ENCODE measurements around the gene CSTPP1.
"Not testable (repeated sequence)": the region's sequence is repeated elsewhere in the genome, so short reads cannot be mapped to it uniquely, and the experiment has no call there.

CSTPP1 gene

GRCh38 chr11:46961041-46961440 lies 24.5 kb downstream of the CSTPP1 start:
- no peak for DNase-seq

DNA sequence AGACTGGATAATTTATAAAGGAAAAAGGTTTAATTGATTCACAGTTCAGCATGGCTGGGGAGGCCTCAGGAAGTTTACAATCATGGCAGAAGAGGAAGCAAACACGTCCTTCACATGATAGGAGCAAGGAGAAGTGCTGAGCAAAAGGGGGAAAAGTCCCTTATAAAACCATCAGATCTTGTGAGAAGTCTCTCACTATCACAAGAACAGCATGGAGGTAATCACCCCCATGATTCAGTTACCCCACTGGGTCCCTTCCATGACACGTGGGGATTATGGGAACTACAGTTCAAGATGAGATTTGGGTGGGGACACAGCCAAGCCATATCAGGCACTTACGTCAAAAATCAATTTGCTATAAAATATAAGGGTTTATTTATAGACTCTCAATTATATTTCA lies 25.3 kb downstream of the CSTPP1 start:
- DNase-seq: not testable (repeated sequence)

DNA sequence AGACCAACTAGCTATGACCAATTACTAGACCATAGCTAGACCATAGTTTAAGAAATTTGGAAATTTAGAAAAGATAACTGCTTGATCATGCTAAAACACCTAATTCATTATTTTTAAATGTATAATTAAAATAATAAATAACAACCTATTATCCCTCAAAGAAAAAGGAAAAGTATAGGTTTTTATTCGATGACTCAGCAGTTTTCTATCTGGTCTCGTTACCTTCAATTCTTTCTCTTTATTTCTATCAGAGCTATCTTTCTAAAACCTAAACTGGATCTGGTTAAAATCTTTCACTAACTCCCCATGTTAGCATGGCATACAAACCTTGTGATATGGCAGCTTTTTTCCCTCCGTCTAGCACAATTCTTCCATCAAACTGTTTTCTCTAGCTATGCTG lies 27.3 kb downstream of the CSTPP1 start:
- no peak for DNase-seq

- DNase-seq: no peak
Measured at GRCh38 chr11:46966773-46967172, 30.2 kb downstream of the CSTPP1 start.

DNA sequence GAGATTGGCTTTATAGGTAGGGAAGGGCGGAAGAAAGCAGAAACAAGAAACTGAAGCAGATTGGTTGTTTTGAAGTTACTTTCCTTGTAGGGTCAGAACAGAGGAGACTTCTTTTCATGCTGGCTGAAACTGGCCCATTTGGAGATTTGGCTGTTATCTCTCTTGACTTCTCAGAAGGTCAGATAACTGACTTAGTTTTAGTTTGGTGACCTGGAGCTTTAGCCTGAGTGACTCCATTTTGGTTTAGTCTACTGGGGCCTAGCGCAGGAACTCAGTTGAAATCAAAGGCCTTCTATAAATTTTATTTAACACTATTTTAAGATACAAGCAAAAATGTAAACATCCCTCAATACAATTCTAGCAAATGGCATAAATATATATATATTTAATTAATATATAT lies 31.4 kb downstream of the CSTPP1 start:
- DNase-seq: no peak

GRCh38 chr11:46969379-46969778 lies 32.8 kb downstream of the CSTPP1 start:
- no peak for DNase-seq

DNA sequence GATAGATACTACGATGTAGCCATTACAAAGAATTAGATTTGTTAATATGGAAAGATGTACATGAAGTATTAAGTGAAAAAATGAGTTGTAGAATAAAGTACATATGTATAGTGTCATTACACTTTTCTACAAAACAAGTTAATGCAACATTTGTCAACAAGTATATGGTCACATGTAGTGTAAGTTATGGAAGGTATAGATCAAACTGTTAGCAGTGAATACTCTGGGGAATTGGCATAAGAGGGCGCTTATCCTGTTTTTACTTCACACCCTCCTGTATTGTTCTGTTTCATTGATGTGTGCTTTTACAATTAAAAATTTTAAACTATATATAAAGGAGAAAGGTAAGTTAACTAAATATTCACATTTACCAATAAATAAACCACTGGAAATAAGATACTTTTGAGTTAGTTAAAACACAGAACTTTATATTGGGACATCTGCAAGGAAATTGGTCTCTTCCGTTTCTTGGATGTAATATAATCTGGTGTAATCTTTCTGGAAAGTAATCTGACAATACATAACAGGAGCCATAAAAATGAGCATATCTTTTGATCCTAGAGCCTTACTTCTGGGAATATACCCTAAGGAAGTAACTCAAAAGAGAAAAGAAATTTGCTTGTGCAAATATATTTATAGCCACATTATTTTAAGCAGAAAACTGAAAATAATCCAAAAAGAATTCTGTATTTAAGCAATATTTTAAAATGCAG lies 34.5 kb downstream of the CSTPP1 start:
- DNase-seq: no peak

DNA sequence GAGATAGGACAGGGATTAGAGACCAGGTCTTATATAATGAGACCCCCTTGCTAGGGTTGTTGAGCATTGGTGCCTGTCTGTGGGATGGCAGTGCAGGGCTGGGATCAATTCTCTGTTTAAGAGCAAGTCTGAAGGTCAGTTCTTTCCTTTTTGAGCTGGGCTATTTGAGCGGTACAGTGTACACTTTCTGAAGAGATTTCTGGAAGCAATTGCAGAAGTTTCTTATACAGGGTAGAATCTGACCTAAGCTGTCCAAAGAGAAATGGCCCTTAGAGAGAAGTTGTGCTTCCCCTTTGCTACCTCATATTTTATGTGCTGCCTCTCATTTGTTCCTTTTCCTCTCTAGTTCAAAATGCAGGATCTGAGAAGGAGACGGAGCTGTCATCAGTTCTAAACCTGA lies 35.8 kb downstream of the CSTPP1 start:
- no peak for DNase-seq

DNA sequence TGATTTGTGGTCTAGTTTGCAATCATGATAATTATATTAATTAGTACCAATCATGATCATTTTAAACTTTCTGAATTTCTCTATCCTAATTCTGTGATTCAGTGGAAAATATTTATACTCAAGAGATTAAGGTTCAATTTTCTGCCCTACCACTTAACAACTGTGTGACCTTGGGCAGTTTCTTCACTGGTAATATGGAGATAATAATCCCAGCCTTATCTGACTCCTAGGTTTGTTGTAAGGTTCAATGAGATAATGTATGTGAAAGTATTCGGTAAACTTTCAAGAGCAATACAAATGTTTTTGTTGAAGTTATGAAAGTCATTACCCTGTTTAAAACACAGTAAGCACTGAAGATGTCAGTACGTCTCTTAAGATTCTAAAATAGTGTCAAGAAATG lies 36.3 kb downstream of the CSTPP1 start:
- DNase-seq: no peak

- DNase-seq: no peak
Measured at GRCh38 chr11:46976182-46976854, 39.8 kb downstream of the CSTPP1 start.

GRCh38 chr11:46977038-46977813 lies 40.7 kb downstream of the CSTPP1 start:
- DNase-seq: no peak

GRCh38 chr11:46978005-46978491 lies 41.5 kb downstream of the CSTPP1 start:
- DNase-seq: no peak

DNA sequence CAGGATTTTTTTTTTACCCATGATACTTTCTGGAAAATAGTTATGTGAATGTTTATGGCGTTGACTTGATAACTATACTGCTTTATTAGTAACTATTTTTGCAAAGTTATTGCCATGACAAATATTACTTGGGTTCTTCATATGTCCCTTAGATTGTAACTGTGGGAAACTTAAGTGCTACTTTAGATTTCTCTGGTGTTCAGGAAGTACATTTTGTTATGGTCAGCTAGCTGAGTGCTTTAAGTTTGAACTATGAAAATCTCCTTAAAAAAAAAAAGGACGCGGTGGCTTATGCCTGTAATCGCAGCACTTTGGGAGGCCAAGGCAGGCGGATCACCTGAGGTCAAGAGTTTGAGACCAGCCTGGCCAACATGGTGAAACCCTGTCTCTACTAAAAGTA lies 42.8 kb downstream of the CSTPP1 start:
- DNase-seq: no peak

DNA sequence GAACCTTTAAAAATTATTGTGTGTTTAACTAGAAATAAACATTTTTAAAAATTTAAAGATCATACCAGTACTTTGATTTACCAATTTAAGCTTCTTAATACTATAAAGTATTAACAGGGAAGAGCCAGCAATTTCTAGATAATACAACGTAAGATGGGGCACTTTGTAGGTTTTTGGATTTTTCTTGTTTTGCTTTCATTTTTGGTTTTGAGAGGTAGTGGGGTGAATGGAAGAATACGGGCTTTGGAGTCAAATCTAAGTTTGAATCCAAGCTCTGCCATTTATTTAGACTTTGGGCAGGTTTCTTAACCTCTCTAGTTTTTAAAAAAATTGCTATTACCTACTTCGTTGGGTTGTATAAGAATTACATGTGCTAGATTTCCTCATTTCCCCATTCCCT lies 44.9 kb downstream of the CSTPP1 start:
- no peak for DNase-seq

DNA sequence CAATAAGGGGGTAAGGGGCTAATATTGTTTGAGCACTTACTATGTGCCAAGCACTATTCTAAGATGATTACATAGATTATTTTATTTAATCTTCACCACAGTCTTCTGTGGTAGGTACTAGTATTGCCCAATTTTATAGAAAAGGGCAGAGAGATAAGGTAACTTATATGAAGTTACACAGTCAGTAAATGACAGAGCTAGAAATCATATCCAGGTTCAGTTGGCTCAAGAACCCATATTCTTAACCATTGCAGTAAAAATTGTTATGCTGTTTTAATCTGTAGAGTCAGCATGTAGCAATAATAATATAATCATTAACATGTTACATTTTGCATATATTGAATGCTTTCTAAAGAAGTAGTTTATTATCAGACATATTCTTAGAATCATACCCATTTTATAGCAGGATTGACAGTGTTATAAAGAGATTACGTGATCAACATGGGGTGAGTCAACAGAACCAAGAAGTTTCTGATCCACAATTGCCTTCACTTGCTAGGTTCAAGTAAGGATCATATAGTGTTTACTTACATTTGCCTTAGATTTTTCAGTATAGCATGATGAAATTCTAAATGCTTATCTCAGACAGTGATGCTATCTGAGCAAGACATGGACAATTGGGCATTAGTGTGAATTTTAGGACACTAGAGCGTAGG lies 46.4 kb downstream of the CSTPP1 start:
- no peak for DNase-seq

GRCh38 chr11:46983598-46983997 lies 47.0 kb downstream of the CSTPP1 start:
- no peak for DNase-seq

GRCh38 chr11:46984548-46984947 lies 48.0 kb downstream of the CSTPP1 start:
- DNase-seq: no peak

DNA sequence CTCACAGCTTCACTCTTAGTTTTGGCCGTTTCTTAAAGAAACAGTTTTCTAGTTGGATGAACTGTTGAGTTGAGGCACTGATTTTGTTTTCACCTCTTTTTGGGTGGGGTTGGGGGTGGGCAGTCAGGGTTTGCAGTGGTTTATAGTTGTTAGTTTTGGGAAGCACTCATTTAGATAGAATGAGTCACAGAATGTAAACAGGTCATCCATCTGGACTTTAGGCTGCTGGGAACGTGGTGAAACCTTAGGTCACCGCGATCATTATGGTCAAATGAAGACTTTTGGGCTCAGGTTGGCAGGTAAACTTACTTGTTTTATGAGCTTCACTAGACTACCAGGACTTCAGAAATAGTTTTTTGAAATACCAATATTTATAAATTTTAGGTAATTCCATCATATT lies 48.4 kb downstream of the CSTPP1 start:
- DNase-seq: no peak

DNA sequence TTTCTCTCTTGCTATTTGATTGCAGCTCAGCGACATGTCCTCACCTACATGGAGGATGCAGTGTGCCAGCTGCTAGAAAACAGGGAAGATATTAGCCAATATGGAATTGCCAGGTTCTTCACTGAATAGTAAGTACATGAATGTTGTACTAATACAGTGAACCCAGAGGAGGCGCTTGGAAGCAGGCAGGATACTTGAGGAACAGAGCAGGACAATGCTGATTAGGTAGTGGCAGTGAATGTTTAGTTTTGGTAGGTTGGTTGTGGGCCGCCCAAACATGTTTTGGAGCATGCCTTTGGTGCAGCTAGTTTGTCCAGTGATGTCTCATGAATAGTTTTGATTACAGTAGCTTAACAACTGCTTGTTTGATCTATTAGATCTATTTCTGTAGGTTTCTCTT lies 50.6 kb downstream of the CSTPP1 start:
- DNase-seq: no peak

- not testable (repeated sequence) for DNase-seq
Measured at GRCh38 chr11:46989810-46990487, 53.4 kb downstream of the CSTPP1 start.

DNA sequence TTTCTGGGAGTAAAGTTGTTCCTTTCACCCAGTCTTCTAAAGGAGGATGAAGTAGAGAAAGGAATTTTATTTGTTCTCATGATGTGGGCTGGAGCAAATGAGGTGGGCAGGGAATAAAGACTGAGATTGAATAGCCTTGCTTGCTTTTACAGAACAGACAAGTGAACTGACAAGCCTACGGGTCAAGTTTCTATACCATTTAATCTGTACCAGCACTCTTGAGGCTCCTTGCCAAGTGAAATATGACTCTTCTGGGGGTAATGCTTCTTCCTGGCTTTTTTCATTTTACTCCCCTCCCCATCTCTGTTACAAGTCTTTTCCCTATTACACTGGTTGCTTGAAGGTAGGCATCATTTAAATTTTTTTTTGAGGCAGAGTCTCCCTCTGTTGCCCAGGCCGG lies 54.8 kb downstream of the CSTPP1 start:
- DNase-seq: no peak

- not testable (repeated sequence) for DNase-seq
Measured at GRCh38 chr11:46992386-46992785, 55.8 kb downstream of the CSTPP1 start.

- not testable (repeated sequence) for DNase-seq
Measured at GRCh38 chr11:46997796-46998195, 61.2 kb downstream of the CSTPP1 start.
